ENCODE measurements around the gene EBPL. TPM values are rescaled to one million over a fixed set of nuclear protein-coding genes. Genes with fewer than 3 reads are reported as not detected.

Gene EBPL
- total RNA-seq, 4 donors from 2014 or later = 3.8 to 11.0 (median 8.8) TPM

GRCh38 chr13:49627831-49628652, 63.2 kb downstream of the EBPL start, which contains the start of gene ARL11:
Gene ARL11, plus strand, starts transcription at chr13:49628507. Its CDS starts 1,941 bp downstream, at chr13:49630448.
- Histone ChIP-seq H3K36me3 (no peaks in the 10 kb centered on the region), H3K9me3 (no peaks in the 10 kb centered on the region), H3K27me3 (no peaks in the 10 kb centered on the region), H3K27ac (no peak within 1 kb of the TSS), H3K4me1 (peaks cover 0 to 9% of the 10 kb centered on the region in 2 donors), H3K4me3 (peak within 1 kb of the TSS in 1 of 4 donors; percentile 27)
- no peak for ATAC-seq
- TF ChIP-seq POLR2A (IDR thresholded peaks at IDR 0.05) = peak in 1 of 2 donors; percentile 8
- TF ChIP-seq CTCF (IDR thresholded peaks at IDR 0.05 in 4 of 5, conservative IDR thresholded peaks at IDR 0.05 in 1 of 5) = no peak
- in situ Hi-C loops (cut with MboI; ENCODE audit: low sequenced_read_pairs in 4 of 4) = no loop called here
- intact Hi-C loops (cut with DNase I; ENCODE audit: low total_unique reads) = no loop called here
- peak in 1 of 2 donors; percentile 39 for DNase-seq

GRCh38 chr13:49625392-49626079, 65.8 kb downstream of the EBPL start:
- Histone ChIP-seq H3K36me3 (no peaks in the 10 kb centered on the region), H3K4me3 (no peak overlapping the region), H3K27me3 (no peaks in the 10 kb centered on the region), H3K9me3 (no peaks in the 10 kb centered on the region), H3K4me1 (peaks cover 0 to 4% of the 10 kb centered on the region in 2 donors), H3K27ac (no peak overlapping the region)
- intact Hi-C loops (cut with DNase I; ENCODE audit: low total_unique reads) (no loop called here), in situ Hi-C loops (cut with MboI; ENCODE audit: low sequenced_read_pairs in 4 of 4) (no loop called here)
- TF ChIP-seq POLR2A (IDR thresholded peaks at IDR 0.05) (no peak), CTCF (IDR thresholded peaks at IDR 0.05 in 4 of 5, conservative IDR thresholded peaks at IDR 0.05 in 1 of 5) (no peak)
- ATAC-seq (no peak), DNase-seq (peak in 1 of 2 donors; percentile 22)

- DNase-seq (no peak), ATAC-seq (no peak)
- in situ Hi-C loops (cut with MboI; ENCODE audit: low sequenced_read_pairs in 4 of 4) (no loop called here), intact Hi-C loops (cut with DNase I; ENCODE audit: low total_unique reads) (no loop called here)
- Histone ChIP-seq H3K9me3 (no peaks in the 10 kb centered on the region), H3K27me3 (no peaks in the 10 kb centered on the region), H3K4me3 (no peak overlapping the region), H3K4me1 (peaks cover 0 to 2% of the 10 kb centered on the region in 2 donors), H3K27ac (no peak overlapping the region), H3K36me3 (no peaks in the 10 kb centered on the region)
- TF ChIP-seq POLR2A (IDR thresholded peaks at IDR 0.05) = no peak
- TF ChIP-seq CTCF (IDR thresholded peaks at IDR 0.05 in 4 of 5, conservative IDR thresholded peaks at IDR 0.05 in 1 of 5) = no peak
Observed at GRCh38 chr13:49624229-49624628, 67.1 kb downstream of the EBPL start.

- Histone ChIP-seq H3K9me3 (no peaks in the 10 kb centered on the region), H3K4me3 (no peak overlapping the region), H3K4me1 (no peaks in the 10 kb centered on the region), H3K27ac (no peak overlapping the region), H3K36me3 (no peaks in the 10 kb centered on the region), H3K27me3 (no peaks in the 10 kb centered on the region)
- ATAC-seq = no peak
- TF ChIP-seq CTCF (IDR thresholded peaks at IDR 0.05 in 4 of 5, conservative IDR thresholded peaks at IDR 0.05 in 1 of 5) = no peak
- no peak for TF ChIP-seq POLR2A (IDR thresholded peaks at IDR 0.05)
- in situ Hi-C loops (cut with MboI; ENCODE audit: low sequenced_read_pairs in 4 of 4) (no loop called here), intact Hi-C loops (cut with DNase I; ENCODE audit: low total_unique reads) (no loop called here)
- no peak for DNase-seq
Observed at GRCh38 chr13:49622174-49622946, 68.9 kb downstream of the EBPL start.
